ENCODE measurements around the gene SGK1.

DNA sequence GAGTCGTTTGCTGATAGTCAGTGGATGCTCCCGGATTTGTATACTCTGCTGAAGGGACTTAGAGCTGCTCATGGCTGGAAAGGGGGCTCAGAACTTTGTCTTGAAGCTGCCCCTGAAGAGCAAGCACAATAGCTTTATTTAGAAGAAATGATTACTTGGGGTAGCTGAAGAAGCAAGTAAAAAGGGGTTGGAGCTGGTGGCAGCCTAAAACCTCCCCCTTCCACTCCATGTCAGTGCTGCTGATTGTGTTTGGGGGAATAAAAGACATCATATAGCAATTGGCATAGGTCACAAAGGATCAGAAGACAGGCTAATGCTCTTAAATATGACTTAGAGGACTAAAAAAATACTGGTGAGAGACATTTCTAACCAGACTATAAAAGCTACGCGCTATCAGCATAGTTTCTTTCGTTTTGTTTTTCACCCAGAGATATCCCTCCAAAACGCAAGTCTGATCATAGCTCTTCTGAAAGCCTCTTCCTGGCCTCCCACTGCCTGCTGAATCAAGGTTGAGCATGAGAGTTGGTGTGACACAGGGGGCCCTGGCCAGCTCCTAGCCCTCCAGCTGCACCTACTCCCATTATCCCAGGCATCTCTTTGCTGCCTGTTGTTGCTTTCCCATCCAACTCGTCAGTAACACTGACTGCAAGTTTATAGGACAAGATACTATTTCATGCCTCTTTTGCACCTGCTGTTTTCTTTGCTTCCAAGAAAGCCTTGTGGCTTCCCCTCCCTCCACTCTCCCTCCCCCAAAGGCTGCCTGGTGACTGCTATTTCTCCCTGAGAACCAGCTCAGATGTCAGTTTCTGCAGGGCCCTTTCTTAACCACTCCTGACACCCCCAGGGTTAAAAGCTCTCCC lies 33.9 kb upstream of the SGK1 start:
- TF ChIP-seq, protein P1, sequence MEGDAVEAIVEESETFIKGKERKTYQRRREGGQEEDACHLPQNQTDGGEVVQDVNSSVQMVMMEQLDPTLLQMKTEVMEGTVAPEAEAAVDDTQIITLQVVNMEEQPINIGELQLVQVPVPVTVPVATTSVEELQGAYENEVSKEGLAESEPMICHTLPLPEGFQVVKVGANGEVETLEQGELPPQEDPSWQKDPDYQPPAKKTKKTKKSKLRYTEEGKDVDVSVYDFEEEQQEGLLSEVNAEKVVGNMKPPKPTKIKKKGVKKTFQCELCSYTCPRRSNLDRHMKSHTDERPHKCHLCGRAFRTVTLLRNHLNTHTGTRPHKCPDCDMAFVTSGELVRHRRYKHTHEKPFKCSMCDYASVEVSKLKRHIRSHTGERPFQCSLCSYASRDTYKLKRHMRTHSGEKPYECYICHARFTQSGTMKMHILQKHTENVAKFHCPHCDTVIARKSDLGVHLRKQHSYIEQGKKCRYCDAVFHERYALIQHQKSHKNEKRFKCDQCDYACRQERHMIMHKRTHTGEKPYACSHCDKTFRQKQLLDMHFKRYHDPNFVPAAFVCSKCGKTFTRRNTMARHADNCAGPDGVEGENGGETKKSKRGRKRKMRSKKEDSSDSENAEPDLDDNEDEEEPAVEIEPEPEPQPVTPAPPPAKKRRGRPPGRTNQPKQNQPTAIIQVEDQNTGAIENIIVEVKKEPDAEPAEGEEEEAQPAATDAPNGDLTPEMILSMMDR (conservative IDR thresholded peaks at IDR 0.05; ENCODE audit: low read depth, low read length), result no peak
- TF ChIP-seq EZH2 (IDR thresholded peaks at IDR 0.05; ENCODE audit: low read length, unreplicated experiment), result no peak
